SK-N-SH (cell line): ENCODE measurements around the gene UBIAD1.

Experiments used
- CTCF ChIP-seq: fragments of 200-600 bp; sonication (generic); IDR thresholded peaks from 2 replicates; pipeline ENCODE4 v1.6.1; 2017; ENCODE audit warnings: antibody characterized with exemption, mild to moderate bottlenecking, moderate library complexity
- EZH2phosphoT487 ChIP-seq: fragments of 200-600 bp; sonication (generic); IDR thresholded peaks from 2 replicates; pipeline ENCODE4 v1.6.1; 2017; ENCODE audit warnings: low read depth, mixed run types, mild to moderate bottlenecking, antibody characterized with exemption, moderate library complexity, borderline replicate concordance
- GABPA ChIP-seq: IDR thresholded peaks from 2 replicates; pipeline ENCODE4 v1.4.0; 2012; ENCODE audit warnings: low read depth, mild to moderate bottlenecking
- IRF3 ChIP-seq: fragments of 150-350 bp; IDR thresholded peaks from 2 replicates; pipeline ENCODE4 v1.6.1; 2016; ENCODE audit warnings: mild to moderate bottlenecking, low read depth, low read length
- MXI1 ChIP-seq: IDR thresholded peaks from 2 replicates; pipeline ENCODE4 v1.6.1; 2012; ENCODE audit warnings: mild to moderate bottlenecking, low read depth, low read length, improper control_type of control experiment
- POLR2AphosphoS5 ChIP-seq: IDR thresholded peaks from 2 replicates; pipeline ENCODE4 v1.6.1; 2012; ENCODE audit warnings: low read depth, low read length
- ZBTB33 ChIP-seq: IDR thresholded peaks from 2 replicates; pipeline ENCODE4 v1.4.0; 2012; ENCODE audit warnings: low read depth, borderline replicate concordance

- TF ChIP-seq POLR2AphosphoS5 (no peak), MXI1 (no peak), IRF3 (no peak), ZBTB33 (no peak), CTCF (no peak), EZH2phosphoT487 (no peak), GABPA (no peak)
Measured at GRCh38 chr1:11266268-11267074, 6.5 kb upstream of the UBIAD1 start.
